ENCODE results near the gene CRTC2.
"Not testable (repeated sequence)": the region's sequence is repeated elsewhere in the genome, so short reads cannot be mapped to it uniquely, and the experiment has no call there.

CRTC2 gene

GRCh38 chr1:153985341-153985912 is 27.0 kb upstream of the CRTC2 start:
- H3K9me3 ChIP-seq (ENCODE audit: insufficient read depth, low read length) = no peaks in the 10 kb centered on the region
- TF ChIP-seq CTCF (IDR thresholded peaks at IDR 0.05; ENCODE audit: low read depth, low read length) = no peak
- no peak for TF ChIP-seq EZH2phosphoT487 (IDR thresholded peaks at IDR 0.05; ENCODE audit: low read depth)
- H3K27me3 ChIP-seq (ENCODE audit: low read depth, low read length) = no peaks in the 10 kb centered on the region
- peak overlapping the region; percentile 78 for H3K4me2 ChIP-seq (ENCODE audit: low read length)
- no peak overlapping the region for H3K27ac ChIP-seq (ENCODE audit: low read length)
- no peaks in the 10 kb centered on the region for H4K20me1 ChIP-seq (ENCODE audit: insufficient read depth, low read length)
- no peaks in the 10 kb centered on the region for H3K36me3 ChIP-seq (replicated peaks; ENCODE audit: low read depth, low read length)
- H2AFZ ChIP-seq (ENCODE audit: low read depth, low read length) = peak overlapping the region; percentile 73; the same call in 1 of the 2 replicates
- peaks cover 33% of the 10 kb centered on the region for H3K4me1 ChIP-seq (ENCODE audit: low read length)
- no peaks in the 10 kb centered on the region for H3K79me2 ChIP-seq (ENCODE audit: low read length)
- H3K9ac ChIP-seq (ENCODE audit: low read length) = peak overlapping the region; percentile 65
- H3K4me3 ChIP-seq (ENCODE audit: low read length) = peak overlapping the region; percentile 73

- Histone ChIP-seq H4K20me1 (ENCODE audit: insufficient read depth, low read length) (no peaks in the 10 kb centered on the region), H3K27me3 (ENCODE audit: low read depth, low read length) (no peaks in the 10 kb centered on the region), H3K79me2 (ENCODE audit: low read length) (no peaks in the 10 kb centered on the region), H2AFZ (ENCODE audit: low read depth, low read length) (no peak overlapping the region), H3K36me3 (replicated peaks; ENCODE audit: low read depth, low read length) (no peaks in the 10 kb centered on the region), H3K9ac (ENCODE audit: low read length) (no peak overlapping the region), H3K27ac (ENCODE audit: low read length) (no peak overlapping the region), H3K9me3 (ENCODE audit: insufficient read depth, low read length) (no peaks in the 10 kb centered on the region), H3K4me1 (ENCODE audit: low read length) (peaks cover 31% of the 10 kb centered on the region), H3K4me2 (ENCODE audit: low read length) (peak overlapping the region; percentile 78; the same call in 1 of the 2 replicates), H3K4me3 (ENCODE audit: low read length) (no peak overlapping the region)
- TF ChIP-seq EZH2phosphoT487 (IDR thresholded peaks at IDR 0.05; ENCODE audit: low read depth) (no peak), CTCF (IDR thresholded peaks at IDR 0.05; ENCODE audit: low read depth, low read length) (no peak)
These were observed 25.9 kb upstream of the CRTC2 start for GRCh38 chr1:153984123-153984894.

- H3K36me3 ChIP-seq (replicated peaks; ENCODE audit: low read depth, low read length); H3K4me3 ChIP-seq (ENCODE audit: low read length); H3K27me3 ChIP-seq (ENCODE audit: low read depth, low read length); H3K9ac ChIP-seq (ENCODE audit: low read length); H4K20me1 ChIP-seq (ENCODE audit: insufficient read depth, low read length); H2AFZ ChIP-seq (ENCODE audit: low read depth, low read length); H3K9me3 ChIP-seq (ENCODE audit: insufficient read depth, low read length); H3K27ac ChIP-seq (ENCODE audit: low read length); H3K4me2 ChIP-seq (ENCODE audit: low read length): not testable (repeated sequence)
- H3K79me2 ChIP-seq (ENCODE audit: low read length) = peaks cover 14% of the 10 kb centered on the region
- peaks cover 35% of the 10 kb centered on the region for H3K4me1 ChIP-seq (ENCODE audit: low read length)
These were observed 23.3 kb upstream of the CRTC2 start for GRCh38 chr1:153981735-153982134.

GRCh38 chr1:153979091-153979490 is 20.7 kb upstream of the CRTC2 start:
- H2AFZ ChIP-seq (ENCODE audit: low read depth, low read length); H3K27ac ChIP-seq (ENCODE audit: low read length); H4K20me1 ChIP-seq (ENCODE audit: insufficient read depth, low read length); H3K9ac ChIP-seq (ENCODE audit: low read length); H3K27me3 ChIP-seq (ENCODE audit: low read depth, low read length); H3K9me3 ChIP-seq (ENCODE audit: insufficient read depth, low read length): not testable (repeated sequence)
- H3K79me2 ChIP-seq (ENCODE audit: low read length) = peaks cover 27% of the 10 kb centered on the region
- peaks cover 20% of the 10 kb centered on the region for H3K36me3 ChIP-seq (replicated peaks; ENCODE audit: low read depth, low read length)
- peak overlapping the region; percentile 85; the same call in 1 of the 2 replicates for H3K4me3 ChIP-seq (ENCODE audit: low read length)
- H3K4me2 ChIP-seq (ENCODE audit: low read length) = peak overlapping the region; percentile 83; the same call in 1 of the 2 replicates
- peaks cover 21% of the 10 kb centered on the region for H3K4me1 ChIP-seq (ENCODE audit: low read length)

- Histone ChIP-seq H3K27me3 (ENCODE audit: low read depth, low read length) (no peaks in the 10 kb centered on the region), H3K36me3 (replicated peaks; ENCODE audit: low read depth, low read length) (peaks cover 27% of the 10 kb centered on the region)
These were observed 20.0 kb upstream of the CRTC2 start for GRCh38 chr1:153978274-153978909.

More at GRCh38 chr1:153978274-153978909, 20.0 kb upstream of the CRTC2 start:
- Histone ChIP-seq H3K4me2 (ENCODE audit: low read length) (peak overlapping the region; percentile 83), H3K79me2 (ENCODE audit: low read length) (peaks cover 27% of the 10 kb centered on the region), H3K27ac (ENCODE audit: low read length) (peak overlapping the region; percentile 64), H3K4me1 (ENCODE audit: low read length) (peaks cover 21% of the 10 kb centered on the region), H3K9me3 (ENCODE audit: insufficient read depth, low read length) (no peaks in the 10 kb centered on the region), H2AFZ (ENCODE audit: low read depth, low read length) (peak overlapping the region; percentile 92), H3K9ac (ENCODE audit: low read length) (peak overlapping the region; percentile 93), H4K20me1 (ENCODE audit: insufficient read depth, low read length) (no peaks in the 10 kb centered on the region), H3K4me3 (ENCODE audit: low read length) (peak overlapping the region; percentile 85)
- TF ChIP-seq EZH2phosphoT487 (IDR thresholded peaks at IDR 0.05; ENCODE audit: low read depth) (no peak), CTCF (IDR thresholded peaks at IDR 0.05; ENCODE audit: low read depth, low read length) (no peak)
